Trophoblast cell (in vitro differentiated cells and primary cell): ENCODE results near the gene ATP2C2.
A peak's percentile ranks its signal among the peaks of the same experiment; 100 is the strongest.

Source experiments
- DNase-seq, 2 donors: peaks; one replicate each; pipeline ENCODE4 v3.0.0-alpha.2; 2016
- H2AFZ ChIP-seq: 2 replicates; pipeline ENCODE4 v1.6.1; 2013; ENCODE audit warnings: low read length, moderate library complexity, mild to moderate bottlenecking; ENCODE audit not compliant: insufficient read depth, poor library complexity
- H2AK5ac ChIP-seq: 2 replicates; pipeline ENCODE4 v1.6.1; 2013; ENCODE audit warnings: mild to moderate bottlenecking, low read length
- H2BK120ac ChIP-seq: 2 replicates; pipeline ENCODE4 v1.6.1; 2013; ENCODE audit warnings: low read length, mild to moderate bottlenecking, moderate library complexity; ENCODE audit not compliant: insufficient read depth, poor library complexity
- H2BK12ac ChIP-seq: 2 replicates; pipeline ENCODE4 v1.6.1; 2013; ENCODE audit warnings: mild to moderate bottlenecking, low read length, moderate library complexity
- H2BK5ac ChIP-seq: 2 replicates; pipeline ENCODE4 v1.6.1; 2013; ENCODE audit warnings: low read length, low read depth, moderate library complexity, mild to moderate bottlenecking; ENCODE audit not compliant: poor library complexity
- H3K14ac ChIP-seq: 2 replicates; pipeline ENCODE4 v1.6.1; 2013; ENCODE audit warnings: mild to moderate bottlenecking, low read length
- H3K18ac ChIP-seq: 2 replicates; pipeline ENCODE4 v1.6.1; 2013; ENCODE audit warnings: mild to moderate bottlenecking, low read length
- H3K23ac ChIP-seq: 2 replicates; pipeline ENCODE4 v1.6.1; 2013; ENCODE audit warnings: low read length
- H3K27ac ChIP-seq: 2 replicates; pipeline ENCODE4 v1.5.1; 2013; ENCODE audit warnings: low read depth, mild to moderate bottlenecking, inconsistent platforms, low read length, moderate library complexity
- H3K27me3 ChIP-seq: 2 replicates; pipeline ENCODE4 v1.6.1; 2013; ENCODE audit warnings: inconsistent platforms, mild to moderate bottlenecking, low read length, moderate library complexity; ENCODE audit not compliant: insufficient read depth
- H3K36me3 ChIP-seq, 2 experiments: 1 replicate in 1 of 2; 2 replicates in 1 of 2; pipeline ENCODE4 v1.6.1; 2013; ENCODE audit warnings: low read length in 2 of 2, mild to moderate bottlenecking in 2 of 2, moderate library complexity in 1 of 2; ENCODE audit not compliant: insufficient read depth in 2 of 2, control insufficient read depth in 1 of 2
- H3K4ac ChIP-seq: 2 replicates; pipeline ENCODE4 v1.6.1; 2013; ENCODE audit warnings: low read depth, mild to moderate bottlenecking, low read length, moderate library complexity
- H3K4me1 ChIP-seq, 2 experiments: 1 replicate in 1 of 2; 2 replicates in 1 of 2; pipeline ENCODE4 v1.6.1; 2013; ENCODE audit warnings: low read length in 2 of 2, mild to moderate bottlenecking in 2 of 2, moderate library complexity in 1 of 2; ENCODE audit not compliant: insufficient read depth in 2 of 2, control insufficient read depth in 1 of 2
- H3K4me2 ChIP-seq: 2 replicates; pipeline ENCODE4 v1.6.1; 2013; ENCODE audit warnings: inconsistent platforms, mild to moderate bottlenecking, low read length, moderate library complexity
- H3K4me3 ChIP-seq: 2 replicates; pipeline ENCODE4 v1.5.1; 2013; ENCODE audit warnings: mild to moderate bottlenecking, low read depth, low read length, inconsistent platforms
- H3K79me1 ChIP-seq: one replicate; pipeline ENCODE4 v1.6.1; 2013; ENCODE audit warnings: low read length
- H3K79me2 ChIP-seq: 2 replicates; pipeline ENCODE4 v1.6.1; 2013; ENCODE audit warnings: low read length, mild to moderate bottlenecking; ENCODE audit not compliant: control insufficient read depth, insufficient read depth, poor library complexity
- H3K9ac ChIP-seq: 2 replicates; pipeline ENCODE4 v1.6.1; 2013; ENCODE audit warnings: mild to moderate bottlenecking, low read length
- H3K9me3 ChIP-seq: 2 replicates; pipeline ENCODE4 v1.6.1; 2013; ENCODE audit warnings: low read depth, mild to moderate bottlenecking, control low read depth, inconsistent platforms, low read length; ENCODE audit not compliant: insufficient read depth
- H4K12ac ChIP-seq: 2 replicates; pipeline ENCODE4 v1.6.1; 2013; ENCODE audit warnings: low read depth, mild to moderate bottlenecking, low read length, moderate library complexity
- H4K8ac ChIP-seq: 2 replicates; pipeline ENCODE4 v1.6.1; 2013; ENCODE audit warnings: low read depth, mild to moderate bottlenecking, low read length, moderate library complexity
- H4K91ac ChIP-seq: one replicate; pipeline ENCODE4 v1.6.1; 2013; ENCODE audit warnings: low read depth, mild to moderate bottlenecking, low read length, moderate library complexity
- WGBS: extraction: QIAGEN DNeasy Blood & Tissue Kit; methylation state at CpG from one replicate; pipeline ENCODE4 v1.1.7; 2013; ENCODE audit warnings: missing lambda C conversion rate; ENCODE audit not compliant: insufficient read length, insufficient coverage; ENCODE audit errors: extremely low coverage; 5-methylcytosine and 5-hydroxymethylcytosine counted together

ATP2C2 gene

DNA sequence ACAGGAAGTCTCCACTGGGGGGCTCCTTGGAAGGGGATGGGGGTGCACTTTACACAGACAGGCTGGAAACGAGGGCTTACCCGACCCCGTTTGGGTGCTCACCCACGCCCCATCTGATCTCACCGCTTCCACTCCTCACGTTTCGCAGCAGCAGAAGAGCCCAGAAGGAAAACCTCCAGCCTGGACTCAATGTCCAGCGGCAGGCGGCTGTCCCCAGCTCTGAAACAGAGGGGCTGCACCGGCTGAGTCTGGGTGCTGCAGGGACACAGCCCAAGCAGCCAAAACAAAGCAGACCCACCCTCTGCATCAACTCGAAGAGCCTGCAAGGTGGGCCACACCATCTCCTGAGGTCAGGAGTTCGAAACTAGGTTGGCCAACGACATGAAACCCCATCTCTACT is 132.2 kb downstream of the ATP2C2 start:
- DNase-seq, result no peak
- H3K79me2 ChIP-seq, result peaks cover 6% of the 10 kb centered on the region
- no CpG with 5 or more reads among the region's 13 CpGs for WGBS

DNA sequence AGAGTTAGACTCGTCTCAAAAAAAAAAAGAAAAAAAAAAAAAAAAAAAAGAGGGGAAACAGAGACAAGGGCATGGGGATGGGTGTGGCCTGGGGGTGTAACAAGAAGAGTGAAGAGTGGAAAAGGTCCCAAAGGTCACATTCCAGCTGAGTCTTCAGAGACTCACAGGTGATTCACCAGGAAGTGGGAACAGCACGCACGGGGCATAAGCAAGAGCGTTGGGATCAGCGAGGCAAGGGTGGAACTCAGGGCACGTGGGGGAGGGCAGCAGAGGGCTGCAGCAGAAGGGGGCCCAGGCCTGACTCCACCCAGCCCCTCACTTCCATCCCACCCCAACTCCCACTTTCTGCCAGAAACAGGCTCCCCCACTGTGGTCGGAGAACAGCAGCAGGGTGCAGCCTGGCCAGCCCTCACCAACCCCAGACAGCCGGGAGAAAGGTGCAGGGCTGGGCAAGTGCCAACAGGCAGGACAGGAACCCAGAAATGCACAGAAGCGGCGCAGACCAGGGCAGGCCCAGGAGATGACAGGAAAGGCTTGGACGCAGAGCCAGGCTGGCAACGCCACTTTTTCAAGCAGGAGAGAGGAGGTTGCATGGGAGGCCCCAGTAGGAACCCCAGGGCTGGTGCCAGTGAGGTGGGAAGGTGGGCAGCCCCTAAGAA is 132.9 kb downstream of the ATP2C2 start:
- Histone ChIP-seq H2BK120ac (no peak overlapping the region), H3K79me1 (peaks cover 13% of the 10 kb centered on the region), H3K4me3 (no peak overlapping the region), H3K9ac (no peak overlapping the region), H4K12ac (no peak overlapping the region), H4K8ac (no peak overlapping the region), H3K23ac (no peak overlapping the region), H3K79me2 (peaks cover 6% of the 10 kb centered on the region), H3K14ac (no peak overlapping the region), H3K4me2 (peak overlapping the region; percentile 10), H2BK12ac (no peak overlapping the region), H3K4ac (no peak overlapping the region), H3K27ac (no peak overlapping the region), H2BK5ac (no peak overlapping the region), H2AFZ (no peak overlapping the region), H3K9me3 (peaks cover 5% of the 10 kb centered on the region), H3K18ac (peak overlapping the region; percentile 89), H4K91ac (peak overlapping the region; percentile 38), H3K4me1 (peaks cover 32 to 46% of the 10 kb centered on the region in 2 experiments), H3K36me3 (peaks cover 14 to 22% of the 10 kb centered on the region in 2 experiments), H3K27me3 (no peaks in the 10 kb centered on the region), H2AK5ac (no peak overlapping the region)
- no peak for DNase-seq
- WGBS, result no CpG with 5 or more reads among the region's 12 CpGs

More for the DNA sequence above, 132.2 kb downstream of the ATP2C2 start:
- Histone ChIP-seq H2BK120ac (no peak overlapping the region), H3K79me1 (peaks cover 12% of the 10 kb centered on the region), H4K91ac (no peak overlapping the region), H2BK12ac (no peak overlapping the region), H2AFZ (no peak overlapping the region), H3K9ac (no peak overlapping the region), H3K23ac (no peak overlapping the region), H3K27ac (no peak overlapping the region), H2AK5ac (peak overlapping the region; percentile 32), H3K18ac (peak overlapping the region; percentile 18), H3K9me3 (peaks cover 5% of the 10 kb centered on the region), H3K4me2 (no peak overlapping the region), H4K12ac (no peak overlapping the region), H3K36me3 (peaks cover 19 to 27% of the 10 kb centered on the region in 2 experiments), H3K4me1 (peaks cover 29 to 40% of the 10 kb centered on the region in 2 experiments), H3K27me3 (no peaks in the 10 kb centered on the region), H3K14ac (no peak overlapping the region), H4K8ac (no peak overlapping the region), H2BK5ac (no peak overlapping the region), H3K4me3 (no peak overlapping the region), H3K4ac (no peak overlapping the region)

DNA sequence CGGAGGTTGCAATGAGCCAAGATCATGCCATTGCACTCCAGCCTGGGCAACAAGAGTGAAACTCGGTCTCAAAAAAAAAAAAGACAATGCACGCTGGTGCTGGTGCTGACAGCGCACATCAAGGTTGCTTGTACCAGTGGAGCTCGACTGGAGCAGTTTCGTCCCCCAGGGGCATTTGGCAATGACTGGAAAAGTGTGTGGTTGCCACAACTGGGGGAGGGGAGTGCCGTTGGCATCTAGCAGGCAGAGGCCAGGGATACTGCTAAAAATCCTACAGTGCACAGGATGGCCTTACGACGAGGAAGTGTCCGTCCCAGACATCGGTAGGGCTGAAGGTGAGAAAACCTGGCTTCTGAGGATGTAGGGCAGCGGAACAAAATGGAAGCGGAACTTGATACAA is 133.7 kb downstream of the ATP2C2 start:
- no peak overlapping the region for H4K12ac ChIP-seq
- H3K36me3 ChIP-seq, result peaks cover 8 to 14% of the 10 kb centered on the region in 2 experiments
- no peak overlapping the region for H2AK5ac ChIP-seq
- H3K4ac ChIP-seq, result no peak overlapping the region
- H4K8ac ChIP-seq, result no peak overlapping the region
- no peaks in the 10 kb centered on the region for H3K27me3 ChIP-seq
- no peak overlapping the region for H2BK5ac ChIP-seq
- H3K23ac ChIP-seq, result no peak overlapping the region
- no peak overlapping the region for H3K14ac ChIP-seq
- H4K91ac ChIP-seq, result no peak overlapping the region
- H3K4me1 ChIP-seq, result peaks cover 32 to 47% of the 10 kb centered on the region in 2 experiments
- no CpG with 5 or more reads among the region's 13 CpGs for WGBS
- H3K9me3 ChIP-seq, result peaks cover 5% of the 10 kb centered on the region
- no peak for DNase-seq
- no peak overlapping the region for H3K18ac ChIP-seq
- H2BK12ac ChIP-seq, result no peak overlapping the region
- peaks cover 13% of the 10 kb centered on the region for H3K79me1 ChIP-seq
- no peak overlapping the region for H2BK120ac ChIP-seq
- no peak overlapping the region for H3K9ac ChIP-seq
- H3K4me3 ChIP-seq, result no peak overlapping the region
- no peak overlapping the region for H2AFZ ChIP-seq
- H3K27ac ChIP-seq, result no peak overlapping the region
- peaks cover 6% of the 10 kb centered on the region for H3K79me2 ChIP-seq
- no peak overlapping the region for H3K4me2 ChIP-seq

DNA sequence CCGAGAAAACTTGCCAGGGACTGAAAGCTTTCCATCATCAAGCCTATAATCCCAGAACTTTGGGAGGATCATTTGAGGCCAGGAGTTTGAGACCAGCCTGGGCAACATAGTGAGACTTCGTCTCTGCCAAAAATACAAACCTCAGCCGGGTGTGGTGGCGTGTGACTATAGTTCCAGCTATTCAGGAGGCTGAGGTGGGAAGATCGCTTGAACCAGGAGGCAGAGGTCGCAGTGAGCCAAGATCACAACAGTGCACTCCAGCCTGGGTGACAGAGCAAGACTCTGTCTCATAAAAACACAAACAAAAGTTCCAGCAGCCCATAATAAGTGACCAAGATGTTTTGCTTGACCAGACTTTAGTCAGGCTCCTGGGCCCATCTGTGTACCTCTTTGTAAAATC is 134.2 kb downstream of the ATP2C2 start:
- H3K27me3 ChIP-seq, result no peaks in the 10 kb centered on the region
- peaks cover 13% of the 10 kb centered on the region for H3K79me1 ChIP-seq
- no peak overlapping the region for H2BK120ac ChIP-seq
- no peak overlapping the region for H3K23ac ChIP-seq
- H3K14ac ChIP-seq, result no peak overlapping the region
- no peak overlapping the region for H3K9ac ChIP-seq
- DNase-seq, result no peak
- H4K8ac ChIP-seq, result no peak overlapping the region
- no peak overlapping the region for H3K4me3 ChIP-seq
- no peak overlapping the region for H2AK5ac ChIP-seq
- peaks cover 5% of the 10 kb centered on the region for H3K9me3 ChIP-seq
- no peak overlapping the region for H2BK5ac ChIP-seq
- no peak overlapping the region for H2AFZ ChIP-seq
- peaks cover 32 to 47% of the 10 kb centered on the region in 2 experiments for H3K4me1 ChIP-seq
- H3K18ac ChIP-seq, result no peak overlapping the region
- no peak overlapping the region for H2BK12ac ChIP-seq
- no peak overlapping the region for H3K27ac ChIP-seq
- H4K12ac ChIP-seq, result no peak overlapping the region
- no peak overlapping the region for H4K91ac ChIP-seq
- no peak overlapping the region for H3K4me2 ChIP-seq
- WGBS, result no CpG with 5 or more reads among the region's 6 CpGs
- peaks cover 6 to 10% of the 10 kb centered on the region in 2 experiments for H3K36me3 ChIP-seq
- peaks cover 6% of the 10 kb centered on the region for H3K79me2 ChIP-seq
- no peak overlapping the region for H3K4ac ChIP-seq
